IPS-20b (cell line): Measurements from ENCODE around the gene CNGA1.
"Not testable (repeated sequence)": the region's sequence is repeated elsewhere in the genome, so short reads cannot be mapped to it uniquely, and the experiment has no call there.

Experiments used
- H3K27ac ChIP-seq: one replicate; pipeline ENCODE4 v1.5.1; 2013; ENCODE audit warnings: low read length
- H3K27me3 ChIP-seq: 2 replicates; pipeline ENCODE4 v1.6.1; 2013; ENCODE audit warnings: mild to moderate bottlenecking, low read length, inconsistent platforms; ENCODE audit not compliant: insufficient read depth
- H3K36me3 ChIP-seq: 2 replicates; pipeline ENCODE4 v1.6.1; 2013; ENCODE audit warnings: low read depth, mild to moderate bottlenecking, inconsistent platforms, low read length, moderate library complexity; ENCODE audit not compliant: insufficient read depth
- H3K4me1 ChIP-seq: 2 replicates; pipeline ENCODE4 v1.6.1; 2013; ENCODE audit warnings: mild to moderate bottlenecking, control low read depth, inconsistent platforms, low read length, moderate library complexity; ENCODE audit not compliant: insufficient read depth
- H3K4me3 ChIP-seq: 2 replicates; pipeline ENCODE4 v1.5.1; 2013; ENCODE audit warnings: mild to moderate bottlenecking, low read length, inconsistent platforms
- H3K9ac ChIP-seq: 2 replicates; pipeline ENCODE4 v1.6.1; 2013; ENCODE audit warnings: low read depth, mild to moderate bottlenecking, inconsistent platforms, low read length, moderate library complexity
- H3K9me3 ChIP-seq: 2 replicates; pipeline ENCODE4 v1.6.1; 2013; ENCODE audit warnings: mild to moderate bottlenecking, low read depth, low read length, inconsistent platforms; ENCODE audit not compliant: insufficient read depth

CNGA1 gene

DNA sequence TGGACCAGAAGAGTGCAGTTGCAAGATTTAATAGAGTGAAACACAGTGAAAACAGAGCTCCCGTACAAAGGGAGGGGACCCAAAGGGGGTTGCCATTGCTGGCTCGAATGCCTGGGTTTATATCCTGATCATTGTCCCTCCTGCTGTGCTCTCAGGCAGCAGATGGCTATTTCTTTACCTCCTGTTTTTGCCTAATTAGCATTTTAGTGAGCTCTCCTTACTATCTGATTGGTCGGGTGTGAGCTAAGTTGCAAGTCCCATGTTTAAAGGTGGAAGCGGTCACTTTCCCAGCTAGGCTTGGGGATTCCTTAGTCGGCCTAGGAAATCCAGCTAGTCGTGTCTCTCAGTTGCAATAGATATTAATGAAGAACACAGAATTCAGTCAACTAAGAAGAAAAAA, 5.6 kb downstream of the CNGA1 start:
- H3K27me3 ChIP-seq, H3K9ac ChIP-seq, H3K27ac ChIP-seq, H3K4me3 ChIP-seq, H3K4me1 ChIP-seq: not testable (repeated sequence)
- H3K9me3 ChIP-seq: peaks cover 48% of the 10 kb centered on the region
- peaks cover 17% of the 10 kb centered on the region for H3K36me3 ChIP-seq

DNA sequence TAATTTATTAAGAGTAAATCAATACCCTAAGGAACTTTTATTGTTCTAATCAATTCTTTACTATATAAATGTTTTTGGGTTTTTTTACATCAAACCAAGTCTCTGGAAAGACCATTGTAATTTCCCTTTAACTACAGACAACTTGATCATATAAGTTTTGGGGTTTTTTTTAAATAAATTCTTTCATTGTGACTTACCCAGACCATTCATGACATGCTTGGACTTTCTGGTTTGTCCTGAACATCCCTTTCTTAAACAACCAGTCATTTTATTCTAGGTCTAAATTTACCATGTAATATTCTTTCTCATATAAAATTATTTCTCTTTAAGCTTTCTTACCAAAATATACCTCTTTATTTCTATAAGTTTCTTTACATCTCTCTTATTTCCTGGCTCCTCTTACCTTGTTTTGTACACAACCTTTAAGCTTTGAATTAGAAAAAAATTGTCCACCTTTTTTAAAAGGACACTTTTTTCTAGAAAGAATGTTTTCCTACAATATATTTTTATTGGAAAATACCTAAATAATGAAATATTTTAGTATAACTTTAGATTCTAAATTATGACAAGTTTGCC, 8.4 kb downstream of the CNGA1 start:
- no peak overlapping the region for H3K9ac ChIP-seq
- H3K27me3 ChIP-seq: no peaks in the 10 kb centered on the region
- H3K4me3 ChIP-seq: no peak overlapping the region
- peaks cover 64% of the 10 kb centered on the region for H3K9me3 ChIP-seq
- H3K27ac ChIP-seq: no peak overlapping the region
- H3K4me1 ChIP-seq: no peaks in the 10 kb centered on the region
- H3K36me3 ChIP-seq: peaks cover 28% of the 10 kb centered on the region

- peaks cover 62% of the 10 kb centered on the region for H3K9me3 ChIP-seq
- no peaks in the 10 kb centered on the region for H3K27me3 ChIP-seq
- H3K9ac ChIP-seq: no peak overlapping the region
- H3K4me3 ChIP-seq: no peak overlapping the region
- peaks cover 28% of the 10 kb centered on the region for H3K36me3 ChIP-seq
- H3K27ac ChIP-seq: no peak overlapping the region
- H3K4me1 ChIP-seq: no peaks in the 10 kb centered on the region
Observed at GRCh38 chr4:48005781-48006180, 10.7 kb downstream of the CNGA1 start.

DNA sequence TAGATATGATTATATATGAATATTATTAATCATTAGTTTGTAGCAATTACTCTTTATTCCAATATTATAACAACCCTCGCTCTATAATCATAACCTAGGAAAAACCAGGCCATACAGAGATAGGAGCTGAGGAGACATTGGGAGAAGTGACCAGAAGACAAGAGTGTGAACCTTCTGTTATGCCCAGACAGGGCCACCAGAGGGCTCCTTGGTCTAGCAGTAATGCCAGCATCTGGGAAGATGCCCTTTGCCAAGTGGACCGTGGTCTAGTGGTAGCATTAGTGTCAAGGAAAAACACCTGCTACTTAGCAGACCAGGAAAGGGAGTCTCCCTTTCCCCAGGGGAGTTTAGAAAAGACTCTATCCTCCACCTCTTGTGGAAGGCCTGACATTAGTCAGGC, 12.9 kb downstream of the CNGA1 start:
- H3K4me1 ChIP-seq, H3K27me3 ChIP-seq, H3K4me3 ChIP-seq, H3K9ac ChIP-seq, H3K27ac ChIP-seq: not testable (repeated sequence)
- Histone ChIP-seq H3K36me3 (peaks cover 20% of the 10 kb centered on the region; the same call in 1 of the 2 replicates), H3K9me3 (peaks cover 49% of the 10 kb centered on the region)

GRCh38 chr4:48002267-48002666, 14.2 kb downstream of the CNGA1 start:
- no peaks in the 10 kb centered on the region for H3K27me3 ChIP-seq
- H3K4me3 ChIP-seq: no peak overlapping the region
- H3K36me3 ChIP-seq: peaks cover 16% of the 10 kb centered on the region; the same call in 1 of the 2 replicates
- peaks cover 44% of the 10 kb centered on the region for H3K9me3 ChIP-seq
- H3K4me1 ChIP-seq: no peaks in the 10 kb centered on the region
- no peak overlapping the region for H3K27ac ChIP-seq
- no peak overlapping the region for H3K9ac ChIP-seq

DNA sequence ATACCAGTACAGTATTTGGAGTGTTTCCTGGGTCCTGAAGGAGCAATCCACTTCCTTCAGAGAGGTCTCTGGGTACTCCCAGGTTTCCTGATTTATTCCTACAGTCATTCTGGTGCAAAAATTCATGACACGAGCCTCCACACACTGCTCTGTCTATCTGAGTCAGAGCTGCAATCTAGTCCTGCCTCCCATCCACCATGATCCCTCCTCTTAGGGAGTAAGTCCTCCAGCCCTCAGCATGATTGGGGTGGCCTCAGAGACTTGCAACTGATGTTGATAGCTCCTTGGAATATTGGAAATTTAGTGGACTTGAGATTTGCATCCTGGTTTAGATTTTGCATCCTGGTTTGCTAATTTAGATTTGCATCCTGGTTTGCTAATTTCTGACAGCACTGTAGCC, 20.5 kb downstream of the CNGA1 start:
- H3K9ac ChIP-seq: no peak overlapping the region
- H3K9me3 ChIP-seq: peaks cover 32% of the 10 kb centered on the region
- H3K27me3 ChIP-seq: no peaks in the 10 kb centered on the region
- no peak overlapping the region for H3K27ac ChIP-seq
- H3K4me1 ChIP-seq: no peaks in the 10 kb centered on the region
- no peak overlapping the region for H3K4me3 ChIP-seq
- no peaks in the 10 kb centered on the region for H3K36me3 ChIP-seq

- not testable (repeated sequence) for H3K4me3 ChIP-seq, H3K4me1 ChIP-seq, H3K27me3 ChIP-seq, H3K9ac ChIP-seq, H3K36me3 ChIP-seq, H3K27ac ChIP-seq
- H3K9me3 ChIP-seq: peaks cover 37% of the 10 kb centered on the region
Observed at GRCh38 chr4:47992475-47992874, 24.0 kb downstream of the CNGA1 start.

DNA sequence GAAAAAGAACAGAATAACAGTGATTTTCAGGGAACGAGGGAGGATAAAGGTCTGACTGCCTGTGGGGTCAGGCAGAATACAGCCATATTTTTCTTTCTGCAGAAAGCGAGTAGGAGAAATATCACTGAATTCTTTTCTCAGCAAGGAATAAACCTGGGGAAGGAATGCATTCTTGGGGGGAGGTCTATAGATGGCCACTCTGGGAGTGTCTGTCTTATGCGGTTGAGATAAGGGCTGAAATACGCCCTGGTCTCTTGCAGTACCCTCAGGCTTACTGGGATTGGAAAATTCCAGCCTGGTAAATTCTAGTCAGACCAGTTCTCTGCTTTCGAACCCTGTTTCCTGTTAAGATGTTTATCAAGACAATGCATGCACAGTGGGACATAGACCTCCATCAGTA, 26.3 kb downstream of the CNGA1 start:
- H3K4me1 ChIP-seq: no peaks in the 10 kb centered on the region
- H3K9me3 ChIP-seq: peaks cover 29% of the 10 kb centered on the region
- H3K4me3 ChIP-seq: no peak overlapping the region
- H3K9ac ChIP-seq: no peak overlapping the region
- no peaks in the 10 kb centered on the region for H3K27me3 ChIP-seq
- no peak overlapping the region for H3K27ac ChIP-seq
- no peaks in the 10 kb centered on the region for H3K36me3 ChIP-seq

- Histone ChIP-seq H3K27me3 (no peaks in the 10 kb centered on the region), H3K4me1 (no peaks in the 10 kb centered on the region), H3K27ac (no peak overlapping the region), H3K4me3 (no peak overlapping the region), H3K9ac (no peak overlapping the region), H3K36me3 (no peaks in the 10 kb centered on the region), H3K9me3 (no peaks in the 10 kb centered on the region)
Observed at GRCh38 chr4:47974566-47974965, 41.9 kb downstream of the CNGA1 start.

- Histone ChIP-seq H3K27ac (no peak overlapping the region), H3K9me3 (no peaks in the 10 kb centered on the region), H3K36me3 (no peaks in the 10 kb centered on the region), H3K9ac (no peak overlapping the region), H3K4me3 (no peak overlapping the region), H3K27me3 (no peaks in the 10 kb centered on the region), H3K4me1 (no peaks in the 10 kb centered on the region)
Observed at GRCh38 chr4:47972721-47973120, 43.8 kb downstream of the CNGA1 start.

- Histone ChIP-seq H3K27me3 (no peaks in the 10 kb centered on the region), H3K27ac (no peak overlapping the region), H3K4me1 (no peaks in the 10 kb centered on the region), H3K9me3 (no peaks in the 10 kb centered on the region), H3K4me3 (no peak overlapping the region), H3K36me3 (no peaks in the 10 kb centered on the region), H3K9ac (no peak overlapping the region)
Observed at GRCh38 chr4:47972181-47972580, 44.3 kb downstream of the CNGA1 start.

- Histone ChIP-seq H3K36me3 (no peaks in the 10 kb centered on the region), H3K9ac (no peak overlapping the region), H3K27ac (no peak overlapping the region), H3K27me3 (no peaks in the 10 kb centered on the region), H3K4me1 (no peaks in the 10 kb centered on the region), H3K4me3 (no peak overlapping the region), H3K9me3 (no peaks in the 10 kb centered on the region)
Observed at GRCh38 chr4:47968847-47969246, 47.6 kb downstream of the CNGA1 start.
